ENCODE results near the gene FKBP9.
"Not testable (repeated sequence)": the region's sequence is repeated elsewhere in the genome, so short reads cannot be mapped to it uniquely, and the experiment has no call there.

Gene FKBP9

DNA sequence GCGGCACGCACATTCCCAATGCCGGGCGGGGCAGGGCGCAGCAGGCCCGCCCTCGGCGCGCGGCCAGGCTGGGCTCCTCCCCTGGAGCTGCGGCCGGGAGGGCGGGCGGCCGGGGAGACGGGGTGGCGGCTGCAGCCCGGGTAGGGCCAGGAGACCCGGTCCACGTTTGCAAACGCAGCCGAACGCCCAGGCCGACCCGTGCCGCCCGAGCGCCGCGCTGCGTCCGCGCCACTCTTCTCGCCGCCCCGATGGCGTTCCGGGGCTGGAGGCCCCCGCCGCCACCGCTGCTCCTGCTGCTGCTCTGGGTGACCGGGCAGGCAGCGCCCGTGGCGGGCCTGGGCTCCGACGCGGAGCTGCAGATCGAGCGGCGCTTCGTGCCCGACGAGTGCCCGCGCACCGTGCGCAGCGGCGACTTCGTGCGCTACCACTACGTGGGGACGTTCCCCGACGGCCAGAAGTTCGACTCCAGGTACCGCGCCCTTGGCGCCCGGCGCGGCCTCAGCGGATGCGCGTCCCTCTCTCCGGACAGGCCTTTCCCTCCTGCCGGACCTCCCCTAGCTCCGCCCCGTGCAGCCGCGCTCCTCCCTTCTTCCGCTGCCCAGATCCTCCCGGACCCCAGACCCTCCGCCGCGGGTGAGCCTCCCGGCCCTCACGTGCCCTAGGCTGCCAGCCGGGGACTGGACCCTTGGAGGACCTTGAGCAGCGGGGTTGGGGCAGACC lies at the start of gene FKBP9:
Gene FKBP9, plus strand, starts transcription at position 115 of the 720 bp plus-strand sequence. Its CDS starts 134 bp downstream, at position 249.
- DNase-seq (ENCODE audit: low read depth) = peak; percentile 94
- peak within 1 kb of the TSS; percentile 94 for H3K4me3 ChIP-seq (ENCODE audit: low read length)
- TF ChIP-seq, protein P1, sequence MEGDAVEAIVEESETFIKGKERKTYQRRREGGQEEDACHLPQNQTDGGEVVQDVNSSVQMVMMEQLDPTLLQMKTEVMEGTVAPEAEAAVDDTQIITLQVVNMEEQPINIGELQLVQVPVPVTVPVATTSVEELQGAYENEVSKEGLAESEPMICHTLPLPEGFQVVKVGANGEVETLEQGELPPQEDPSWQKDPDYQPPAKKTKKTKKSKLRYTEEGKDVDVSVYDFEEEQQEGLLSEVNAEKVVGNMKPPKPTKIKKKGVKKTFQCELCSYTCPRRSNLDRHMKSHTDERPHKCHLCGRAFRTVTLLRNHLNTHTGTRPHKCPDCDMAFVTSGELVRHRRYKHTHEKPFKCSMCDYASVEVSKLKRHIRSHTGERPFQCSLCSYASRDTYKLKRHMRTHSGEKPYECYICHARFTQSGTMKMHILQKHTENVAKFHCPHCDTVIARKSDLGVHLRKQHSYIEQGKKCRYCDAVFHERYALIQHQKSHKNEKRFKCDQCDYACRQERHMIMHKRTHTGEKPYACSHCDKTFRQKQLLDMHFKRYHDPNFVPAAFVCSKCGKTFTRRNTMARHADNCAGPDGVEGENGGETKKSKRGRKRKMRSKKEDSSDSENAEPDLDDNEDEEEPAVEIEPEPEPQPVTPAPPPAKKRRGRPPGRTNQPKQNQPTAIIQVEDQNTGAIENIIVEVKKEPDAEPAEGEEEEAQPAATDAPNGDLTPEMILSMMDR (conservative IDR thresholded peaks at IDR 0.05; ENCODE audit: low read length) = no peak

DNA sequence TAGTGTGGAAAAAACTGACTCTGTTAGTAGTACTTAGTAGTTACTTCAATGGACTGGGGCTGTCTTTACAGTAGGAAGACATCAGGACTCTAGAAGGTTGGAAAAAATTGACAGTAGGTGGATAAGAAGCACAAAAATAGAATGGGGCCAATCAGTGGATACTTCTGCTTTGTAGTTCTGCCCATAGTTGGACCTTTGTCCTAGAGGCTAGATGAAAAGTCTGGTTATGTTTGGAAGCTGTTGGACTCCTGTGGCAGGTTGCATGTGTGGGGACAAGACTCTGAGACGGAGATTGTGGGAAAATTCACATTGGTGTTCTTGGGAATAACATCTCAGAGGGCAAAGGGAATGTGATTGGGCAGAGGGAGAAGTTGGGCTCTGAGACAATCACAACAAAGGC lies 47.0 kb upstream of the FKBP9 start:
- DNase-seq (ENCODE audit: low read depth) = no peak
- TF ChIP-seq, protein P1 (conservative IDR thresholded peaks at IDR 0.05; ENCODE audit: low read length) = no peak
- H3K4me3 ChIP-seq (ENCODE audit: low read length) = no peak overlapping the region

GRCh38 chr7:32914184-32914583 lies 43.1 kb upstream of the FKBP9 start:
- TF ChIP-seq, protein P1 (conservative IDR thresholded peaks at IDR 0.05; ENCODE audit: low read length) = no peak
- no peak overlapping the region for H3K4me3 ChIP-seq (ENCODE audit: low read length)
- DNase-seq (ENCODE audit: low read depth) = no peak

GRCh38 chr7:32915041-32915536 lies 42.2 kb upstream of the FKBP9 start:
- DNase-seq (ENCODE audit: low read depth) = no peak
- no peak overlapping the region for H3K4me3 ChIP-seq (ENCODE audit: low read length)
- TF ChIP-seq, protein P1 (conservative IDR thresholded peaks at IDR 0.05; ENCODE audit: low read length) = no peak

DNA sequence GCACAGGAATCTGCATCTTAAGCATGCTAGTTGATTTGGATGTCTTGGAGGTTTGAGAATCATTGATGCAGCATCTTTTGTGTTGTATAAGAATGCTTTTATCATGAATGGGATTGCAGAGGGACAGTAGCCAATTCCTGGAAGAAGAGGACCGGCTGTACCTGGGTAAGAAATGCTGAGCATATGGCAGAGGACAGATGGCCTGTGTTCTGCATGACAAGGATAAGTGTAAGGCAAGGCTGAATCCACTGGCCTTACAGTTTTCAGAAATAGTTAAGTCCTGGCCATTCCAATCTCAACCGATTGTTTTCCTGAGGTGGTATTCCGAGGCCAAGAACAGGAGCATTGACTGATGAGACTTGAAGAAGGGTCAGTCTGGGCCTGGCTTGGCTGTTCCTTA lies 41.2 kb upstream of the FKBP9 start:
- no peak overlapping the region for H3K4me3 ChIP-seq (ENCODE audit: low read length)
- TF ChIP-seq, protein P1 (conservative IDR thresholded peaks at IDR 0.05; ENCODE audit: low read length) = no peak
- no peak for DNase-seq (ENCODE audit: low read depth)

GRCh38 chr7:32916994-32917393 lies 40.2 kb upstream of the FKBP9 start:
- not testable (repeated sequence) for DNase-seq (ENCODE audit: low read depth); H3K4me3 ChIP-seq (ENCODE audit: low read length)

GRCh38 chr7:32921896-32922295 lies 35.3 kb upstream of the FKBP9 start:
- peak; percentile 85 for DNase-seq (ENCODE audit: low read depth)
- no peak overlapping the region for H3K4me3 ChIP-seq (ENCODE audit: low read length)
- TF ChIP-seq, protein P1 (conservative IDR thresholded peaks at IDR 0.05; ENCODE audit: low read length) = no peak

Data from AG10803 (cell line).